ENCODE data around the gene KCNG3.
"Not testable (repeated sequence)": the region's sequence is repeated elsewhere in the genome, so short reads cannot be mapped to it uniquely, and the experiment has no call there.

The KCNG3 gene

GRCh38 chr2:42429352-42429751 lies 64.4 kb downstream of the KCNG3 start:
- no peak for DNase-seq (ENCODE audit: low spot score)

DNA sequence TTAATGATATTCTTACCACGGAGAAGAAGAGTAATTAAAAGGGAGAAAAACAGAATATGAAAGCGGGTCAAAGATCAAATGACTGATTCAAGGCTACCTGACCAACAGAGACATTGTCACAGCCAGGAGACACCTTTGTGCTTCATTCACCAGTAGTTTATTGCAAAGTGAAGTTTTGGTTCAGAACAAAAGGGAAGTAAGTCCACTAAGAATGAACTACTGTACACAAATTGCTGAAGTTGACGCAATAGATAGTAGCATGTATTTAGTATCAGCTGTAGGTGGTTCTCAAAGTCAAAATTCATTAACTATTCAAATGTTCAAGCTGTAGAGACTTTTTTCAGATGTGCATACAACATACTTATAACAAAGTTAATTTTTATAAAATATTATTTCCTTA lies 68.1 kb downstream of the KCNG3 start:
- DNase-seq (ENCODE audit: low spot score) = no peak

DNA sequence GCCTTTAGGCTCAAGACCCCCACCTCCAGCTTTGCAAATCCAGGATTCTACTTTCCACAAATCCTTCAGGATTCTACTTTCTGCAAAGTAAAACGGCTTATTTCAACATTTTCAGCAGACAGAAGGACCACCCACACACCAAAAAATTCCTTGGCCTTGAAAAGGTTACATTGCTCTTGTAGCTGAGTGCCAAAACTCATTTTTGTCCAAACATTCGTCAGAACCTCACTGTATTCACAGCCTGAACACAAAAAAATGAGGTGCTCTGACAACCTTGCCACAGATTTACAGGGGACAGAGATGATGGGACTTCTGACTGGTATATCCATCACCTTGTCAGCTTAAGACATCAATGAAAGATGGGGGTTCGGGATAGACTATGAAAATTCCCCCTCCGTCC lies 69.7 kb downstream of the KCNG3 start:
- DNase-seq (ENCODE audit: low spot score) = no peak

DNA sequence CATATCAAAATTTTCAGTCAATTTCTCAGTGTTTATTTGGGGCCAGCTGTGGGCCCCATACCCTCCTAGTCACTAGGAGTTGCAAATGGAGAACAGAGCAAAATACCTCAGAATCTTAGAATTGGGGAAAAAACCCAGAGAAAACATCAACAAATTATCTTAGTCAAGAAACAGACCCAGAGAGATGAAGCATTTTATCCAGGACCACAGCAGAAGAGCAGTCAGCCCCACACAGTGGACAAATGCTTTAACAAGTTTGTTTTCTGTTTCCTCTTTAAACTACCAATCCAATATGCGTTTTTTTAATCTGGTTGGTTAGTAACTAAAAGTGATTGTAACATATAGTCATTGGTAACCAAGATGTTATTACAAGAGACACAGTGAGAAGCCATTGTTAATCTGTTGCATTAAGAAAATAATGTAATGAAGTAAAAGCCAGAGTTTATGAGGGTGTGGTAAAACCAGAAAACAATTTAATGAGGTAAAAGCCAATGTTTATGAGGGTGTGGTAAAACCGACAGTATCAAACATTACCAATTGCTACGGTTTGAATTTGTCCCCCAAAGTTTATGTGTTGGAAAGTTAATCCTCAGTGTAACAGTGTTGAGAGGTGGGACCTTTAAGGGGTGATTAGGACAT lies 72.1 kb downstream of the KCNG3 start:
- no peak for DNase-seq (ENCODE audit: low spot score)

- no peak for DNase-seq (ENCODE audit: low spot score)
Measured at GRCh38 chr2:42421157-42421485, 72.7 kb downstream of the KCNG3 start.

GRCh38 chr2:42414648-42415047 lies 79.1 kb downstream of the KCNG3 start:
- no peak for DNase-seq (ENCODE audit: low spot score)

- DNase-seq (ENCODE audit: low spot score) = no peak
Measured at GRCh38 chr2:42414158-42414557, 79.6 kb downstream of the KCNG3 start.

DNA sequence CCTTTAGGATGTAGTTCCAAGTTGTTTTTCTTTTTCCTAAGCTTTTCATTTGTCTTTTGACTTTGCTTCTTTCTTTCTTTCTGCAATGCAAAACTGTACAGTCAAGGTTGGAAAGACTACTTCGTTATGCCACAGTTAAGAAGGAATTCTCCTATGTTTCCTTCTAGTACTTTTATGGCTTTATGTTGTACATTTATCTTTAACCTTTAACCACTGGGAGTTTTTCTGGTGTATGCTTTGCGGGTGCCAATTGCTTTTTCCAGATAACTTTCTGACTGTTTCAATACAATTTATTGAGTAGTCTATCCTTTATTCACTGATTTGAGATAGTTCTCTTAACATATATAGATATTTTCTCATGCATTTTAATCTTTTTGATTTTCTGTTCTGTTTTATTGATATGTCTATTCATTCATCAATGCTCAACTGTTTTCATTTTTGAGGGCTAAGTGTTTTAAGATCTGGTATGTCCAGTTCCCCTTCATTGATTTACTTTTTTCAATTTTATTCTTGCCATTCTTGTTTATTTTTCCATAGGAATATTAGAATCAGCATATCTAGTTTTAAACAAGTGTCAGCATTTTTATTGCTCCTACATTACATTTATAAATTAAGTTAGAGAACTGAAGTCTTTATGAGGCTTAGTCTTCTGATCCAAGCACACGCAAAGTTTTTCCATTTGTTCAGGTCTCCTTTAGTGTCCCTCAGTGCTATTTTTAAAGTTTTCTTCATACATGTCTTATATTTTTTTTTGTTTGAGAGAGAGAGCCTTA lies 82.9 kb downstream of the KCNG3 start:
- no peak for DNase-seq (ENCODE audit: low spot score)

DNA sequence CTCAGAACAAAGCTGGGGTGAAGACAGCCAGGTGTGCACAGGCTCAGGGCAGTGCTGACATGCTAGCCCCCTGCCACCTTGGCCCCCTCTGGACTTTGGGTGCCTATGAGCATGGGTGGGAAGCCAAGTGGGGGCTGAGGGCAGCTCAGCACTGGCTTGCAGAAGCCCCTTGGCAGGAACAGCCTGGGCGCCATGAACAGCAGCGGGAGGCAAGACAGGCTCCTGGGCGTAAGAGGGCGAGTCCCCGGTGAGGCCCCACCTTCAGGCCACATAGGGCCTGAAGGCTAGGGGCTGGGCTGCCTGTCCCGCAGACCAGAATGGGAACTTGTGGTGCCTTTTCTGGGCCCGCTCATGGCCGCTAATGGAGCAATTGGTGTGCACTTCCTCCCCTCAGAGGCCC lies 85.8 kb downstream of the KCNG3 start:
- no peak for DNase-seq (ENCODE audit: low spot score)

DNA sequence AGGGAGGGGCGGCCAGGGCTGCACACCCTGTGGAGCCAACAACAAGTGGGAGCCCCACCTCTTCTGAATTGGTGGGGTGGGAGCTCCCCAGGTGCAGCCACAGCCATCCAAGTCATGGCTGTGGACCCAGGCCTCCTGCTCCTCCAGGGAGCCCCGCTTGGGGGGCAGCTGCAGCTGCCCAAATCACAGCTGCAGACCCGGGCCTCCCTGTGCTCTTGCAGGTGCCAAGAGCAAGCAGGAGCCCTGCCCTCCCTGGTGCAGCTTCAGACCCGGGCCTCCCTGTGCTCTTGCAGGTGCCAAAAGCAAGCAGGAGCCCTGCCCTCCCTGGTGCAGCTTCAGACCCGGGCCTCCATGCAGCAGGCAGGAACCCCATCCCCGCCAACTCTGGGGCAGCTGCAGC lies 86.3 kb downstream of the KCNG3 start:
- DNase-seq (ENCODE audit: low spot score) = no peak

DNA sequence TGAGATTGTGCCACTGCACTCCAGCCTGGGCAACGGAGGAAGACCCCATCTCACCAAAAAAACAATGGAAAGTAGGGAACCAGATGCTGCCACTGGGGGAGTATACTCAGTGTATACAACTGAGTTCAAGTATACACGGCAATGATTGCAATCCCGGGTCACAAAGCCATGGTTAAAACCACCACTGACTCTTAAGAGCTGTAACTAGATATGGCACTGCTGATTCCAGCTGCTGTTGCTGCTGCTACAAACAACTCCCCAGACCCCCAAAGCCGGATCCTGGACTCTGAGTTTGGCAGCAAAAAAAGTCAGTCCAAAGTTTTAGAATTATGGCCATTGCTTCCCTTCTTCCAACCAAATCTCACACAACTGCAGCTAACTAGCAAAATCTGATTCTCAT lies 89.1 kb downstream of the KCNG3 start:
- DNase-seq (ENCODE audit: low spot score) = no peak

DNA sequence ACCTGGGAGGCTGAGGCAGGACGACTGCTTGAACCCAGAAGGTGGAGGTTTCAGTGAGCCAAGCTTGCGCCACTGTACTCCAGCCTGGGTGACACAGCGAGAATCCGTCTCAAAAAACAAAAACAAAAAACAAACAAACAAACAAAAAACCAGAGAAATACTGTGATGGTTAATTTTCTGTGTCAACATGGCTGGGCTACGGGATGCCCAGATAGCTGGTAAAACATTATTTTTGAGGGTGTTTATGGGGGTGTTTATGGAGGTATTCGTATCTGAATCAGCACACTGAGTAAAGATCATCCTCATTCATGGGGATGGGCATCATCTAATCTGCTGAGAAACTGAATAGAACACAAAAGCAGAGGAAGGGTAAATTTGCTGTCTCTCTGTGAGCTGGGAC lies 92.0 kb downstream of the KCNG3 start:
- DNase-seq (ENCODE audit: low spot score) = no peak

DNA sequence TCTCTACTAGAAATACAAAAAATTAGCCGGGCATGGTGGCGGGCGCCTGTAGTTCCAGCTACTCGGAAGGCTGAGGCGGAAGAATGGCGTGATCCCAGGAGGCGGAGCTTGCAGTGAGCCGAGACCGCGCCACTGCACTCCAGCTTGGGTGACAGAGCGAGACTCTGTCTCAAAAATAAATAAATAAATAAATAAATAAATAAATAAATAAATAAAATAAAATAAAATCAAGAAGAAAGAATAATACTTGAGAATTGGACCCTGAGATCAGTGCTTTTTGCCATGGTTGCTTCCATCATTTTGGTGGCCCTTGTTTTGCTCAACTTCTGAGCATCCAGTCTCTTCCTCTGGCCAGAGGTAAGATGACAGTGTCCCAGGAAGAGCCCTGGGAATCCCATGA lies 95.7 kb downstream of the KCNG3 start:
- DNase-seq (ENCODE audit: low spot score) = not testable (repeated sequence)

GRCh38 chr2:42393320-42393719 lies 100.5 kb downstream of the KCNG3 start:
- DNase-seq (ENCODE audit: low spot score) = not testable (repeated sequence)

GRCh38 chr2:42392191-42392590 lies 101.6 kb downstream of the KCNG3 start:
- DNase-seq (ENCODE audit: low spot score) = no peak

Measured in hepatic stellate cell (primary cell).